ENCODE results near the gene HIPK2. TPM values are rescaled to one million over a fixed set of nuclear protein-coding genes. Genes with fewer than 3 reads are reported as not detected.

Gene HIPK2
- total RNA-seq, 3 donors from 2014 or later (not counting 1 experiment from before 2014, with no cell fraction given), result 127 to 145 (median 144) TPM

- Histone ChIP-seq H3K27me3 (ENCODE audit: control insufficient read depth, insufficient read depth, low read length) (no peaks in the 10 kb centered on the region), H3K36me3 (ENCODE audit: control insufficient read depth, insufficient read depth, low read length) (peaks cover 55% of the 10 kb centered on the region), H3K4me3 (ENCODE audit: low read length) (no peak overlapping the region), H3K27ac (ENCODE audit: low read length) (no peak overlapping the region), H3K4me1 (ENCODE audit: control insufficient read depth, insufficient read depth, low read length) (no peaks in the 10 kb centered on the region), H3K9me3 (ENCODE audit: control insufficient read depth, insufficient read depth, low read length) (no peaks in the 10 kb centered on the region)
- no peak for TF ChIP-seq CTCF (IDR thresholded peaks at IDR 0.05)
- 88% methylated on average over 5 of the region's 5 CpGs for WGBS (ENCODE audit: insufficient coverage)
- intact Hi-C loops (cut with micrococcal nuclease), result no loop called here
- no peaks in the 10 kb centered on the region for H3K27me3 Mint-ChIP-seq (ENCODE audit: low read depth in 2 of 2)
- H3K9me3 Mint-ChIP-seq, result no peaks in the 10 kb centered on the region
- H3K27ac Mint-ChIP-seq, result no peak overlapping the region
- H3K4me1 Mint-ChIP-seq, result peaks cover 5 to 9% of the 10 kb centered on the region in 2 donors
- H3K4me3 Mint-ChIP-seq, result no peak overlapping the region
- H3K36me3 Mint-ChIP-seq, result peaks cover 40% of the 10 kb centered on the region
- DNase-seq, result no peak
- no peak for ATAC-seq
Measured at GRCh38 chr7:139603282-139603681, 174.5 kb downstream of the HIPK2 start.

GRCh38 chr7:139602143-139602722 is 175.6 kb downstream of the HIPK2 start:
- Histone ChIP-seq H3K9me3 (ENCODE audit: control insufficient read depth, insufficient read depth, low read length) (no peaks in the 10 kb centered on the region), H3K4me1 (ENCODE audit: control insufficient read depth, insufficient read depth, low read length) (no peaks in the 10 kb centered on the region), H3K27ac (ENCODE audit: low read length) (no peak overlapping the region), H3K4me3 (ENCODE audit: low read length) (no peak overlapping the region), H3K27me3 (ENCODE audit: control insufficient read depth, insufficient read depth, low read length) (no peaks in the 10 kb centered on the region), H3K36me3 (ENCODE audit: control insufficient read depth, insufficient read depth, low read length) (peaks cover 64% of the 10 kb centered on the region)
- no peak overlapping the region for H3K27ac Mint-ChIP-seq
- TF ChIP-seq CTCF (IDR thresholded peaks at IDR 0.05), result peak; percentile 45
- peaks cover 34% of the 10 kb centered on the region for H3K36me3 Mint-ChIP-seq
- peaks cover 5 to 8% of the 10 kb centered on the region in 2 donors for H3K4me1 Mint-ChIP-seq
- DNase-seq, result peak in 1 of 2 donors; percentile 53
- H3K4me3 Mint-ChIP-seq, result no peak overlapping the region
- no peaks in the 10 kb centered on the region for H3K27me3 Mint-ChIP-seq (ENCODE audit: low read depth in 2 of 2)
- no peaks in the 10 kb centered on the region for H3K9me3 Mint-ChIP-seq
- intact Hi-C loops (cut with micrococcal nuclease), result loop anchor here (1.0 kb wide), 1 partner anchor 400 kb away; no protein-coding TSS in a partner anchor
- 84% methylated on average over 7 of the region's 7 CpGs for whole genome bisulfite sequencing (ENCODE audit: insufficient coverage)
- peak; percentile 66 to 81 (median 71) for ATAC-seq

DNA sequence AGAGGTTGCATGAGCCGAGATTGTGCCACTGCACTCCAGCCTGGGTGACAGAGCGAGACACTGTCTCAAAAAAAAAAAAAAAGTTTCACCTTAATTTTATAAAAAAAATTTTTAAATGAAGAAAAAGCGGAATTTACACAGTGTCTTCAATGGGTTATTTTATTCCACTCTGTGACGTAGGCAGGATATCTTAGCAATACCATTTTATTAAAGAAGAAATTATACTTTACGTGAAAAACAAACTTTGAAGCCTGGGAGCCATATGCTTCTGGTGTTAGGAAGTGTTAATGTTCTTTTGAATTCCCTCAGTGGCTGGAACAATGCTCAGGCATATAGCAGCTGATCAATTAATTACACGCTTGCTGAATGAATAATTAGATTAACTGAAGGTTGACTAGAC is 176.6 kb downstream of the HIPK2 start:
- Histone ChIP-seq H3K4me3 (ENCODE audit: low read length) (no peak overlapping the region), H3K27me3 (ENCODE audit: control insufficient read depth, insufficient read depth, low read length) (no peaks in the 10 kb centered on the region), H3K9me3 (ENCODE audit: control insufficient read depth, insufficient read depth, low read length) (no peaks in the 10 kb centered on the region), H3K36me3 (ENCODE audit: control insufficient read depth, insufficient read depth, low read length) (peaks cover 71% of the 10 kb centered on the region), H3K27ac (ENCODE audit: low read length) (no peak overlapping the region), H3K4me1 (ENCODE audit: control insufficient read depth, insufficient read depth, low read length) (no peaks in the 10 kb centered on the region)
- TF ChIP-seq CTCF (IDR thresholded peaks at IDR 0.05), result no peak
- DNase-seq (no peak), ATAC-seq (no peak)
- Mint-ChIP-seq H3K27ac (no peak overlapping the region), H3K4me3 (no peak overlapping the region), H3K9me3 (no peaks in the 10 kb centered on the region), H3K36me3 (peaks cover 27% of the 10 kb centered on the region), H3K4me1 (no peaks in the 10 kb centered on the region), H3K27me3 (ENCODE audit: low read depth in 2 of 2) (no peaks in the 10 kb centered on the region)
- 100% methylated on average over 3 of the region's 6 CpGs for WGBS (ENCODE audit: insufficient coverage)
- intact Hi-C loops (cut with micrococcal nuclease), result no loop called here

DNA sequence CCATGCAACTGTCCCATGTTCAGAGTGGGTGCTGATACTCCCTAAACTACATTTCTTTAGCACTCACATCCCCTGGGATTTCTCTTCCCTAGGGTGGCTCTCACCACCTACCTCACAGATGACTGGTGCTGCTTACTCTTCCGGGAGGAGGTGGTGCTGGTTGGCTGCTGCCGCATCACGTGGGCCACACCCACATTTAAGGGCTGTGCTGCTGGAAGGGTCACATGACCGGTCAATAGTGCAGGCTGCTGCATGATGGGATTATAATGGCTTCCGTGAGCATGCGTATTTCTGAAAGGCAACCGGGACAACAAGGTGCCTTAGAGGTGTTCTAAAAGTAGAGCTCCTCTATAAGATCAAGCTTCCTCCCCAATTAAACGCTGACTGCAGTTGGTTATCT is 177.5 kb downstream of the HIPK2 start:
- Mint-ChIP-seq H3K4me3 (no peak overlapping the region), H3K4me1 (no peaks in the 10 kb centered on the region), H3K27me3 (ENCODE audit: low read depth in 2 of 2) (no peaks in the 10 kb centered on the region), H3K9me3 (no peaks in the 10 kb centered on the region), H3K36me3 (peaks cover 31% of the 10 kb centered on the region), H3K27ac (peak overlapping the region in 1 of 2 donors; percentile 18)
- DNase-seq, result no peak
- peaks cover 73% of the 10 kb centered on the region for H3K36me3 ChIP-seq (ENCODE audit: control insufficient read depth, insufficient read depth, low read length)
- H3K9me3 ChIP-seq (ENCODE audit: control insufficient read depth, insufficient read depth, low read length), result no peaks in the 10 kb centered on the region
- H3K4me1 ChIP-seq (ENCODE audit: control insufficient read depth, insufficient read depth, low read length), result no peaks in the 10 kb centered on the region
- no peak for TF ChIP-seq CTCF (IDR thresholded peaks at IDR 0.05)
- ATAC-seq, result no peak
- H3K4me3 ChIP-seq (ENCODE audit: low read length), result no peak overlapping the region
- no peaks in the 10 kb centered on the region for H3K27me3 ChIP-seq (ENCODE audit: control insufficient read depth, insufficient read depth, low read length)
- 97% methylated on average over 8 of the region's 8 CpGs for WGBS (ENCODE audit: insufficient coverage)
- intact Hi-C loops (cut with micrococcal nuclease), result no loop called here
- no peak overlapping the region for H3K27ac ChIP-seq (ENCODE audit: low read length)

Data from natural killer cell (primary cell).